ENCODE measurements around the gene PHF12. TPM values are rescaled to one million over a fixed set of nuclear protein-coding genes. Genes with fewer than 3 reads are reported as not detected.

Gene PHF12
- total and polyA plus RNA-seq, 2 of the 4 experiments (the other 2 are of a cell fraction) = 24.4 to 25.6 TPM

GRCh38 chr17:28885951-28886350 is 65.4 kb downstream of the PHF12 start:
- dilution Hi-C loops (cut with HindIII; ENCODE audit: low sequenced_read_pairs, unreplicated experiment) (no loop called here), in situ Hi-C loops (cut with MboI; ENCODE audit: low sequenced_read_pairs) (no loop called here), intact Hi-C loops (cut with micrococcal nuclease) (no loop called here)
- Histone ChIP-seq H3K4me1 (ENCODE audit: control insufficient read depth, insufficient read depth, low read length) (no peaks in the 10 kb centered on the region), H3K9ac (ENCODE audit: low read depth, low read length) (no peak overlapping the region), H4K5ac (ENCODE audit: low read depth, low read length) (no peak overlapping the region), H2AK5ac (ENCODE audit: low read depth, low read length) (no peak overlapping the region), H3K18ac (ENCODE audit: low read depth, low read length) (no peak overlapping the region), H3K23ac (ENCODE audit: low read depth, low read length) (no peak overlapping the region), H3K27ac (ENCODE audit: insufficient read depth, low read length) (no peak overlapping the region), H4K8ac (ENCODE audit: low read depth in 2 of 2, low read length in 2 of 2) (no peak overlapping the region), H2BK5ac (ENCODE audit: low read depth, low read length, poor library complexity, severe bottlenecking) (no peak overlapping the region), H2BK15ac (ENCODE audit: low read depth, low read length) (no peak overlapping the region), H3K79me1 (ENCODE audit: low read depth in 1 of 2, low read length in 2 of 2) (peaks cover 2 to 3% of the 10 kb centered on the region in 2 experiments), H3K56ac (ENCODE audit: extremely low read depth, insufficient read depth, low read length) (no peak overlapping the region), H3K4me3 (ENCODE audit: insufficient read depth, low read depth, low read length) (no peak overlapping the region), H4K20me1 (ENCODE audit: insufficient read depth, low read length) (peaks cover 8% of the 10 kb centered on the region; the same call in 1 of the 2 replicates), H2BK120ac (ENCODE audit: low read depth, low read length) (no peak overlapping the region), H4K91ac (ENCODE audit: insufficient read depth, low read depth, low read length) (no peak overlapping the region), H3K9me3 (ENCODE audit: control insufficient read depth, insufficient read depth, low read length) (no peaks in the 10 kb centered on the region), H2AK9ac (replicated peaks; ENCODE audit: low read depth, low read length, poor library complexity) (no peak overlapping the region), H3K27me3 (ENCODE audit: control insufficient read depth, insufficient read depth, low read length) (no peaks in the 10 kb centered on the region), H3K4me2 (ENCODE audit: low read depth, low read length) (no peak overlapping the region), H3K9me1 (ENCODE audit: insufficient read depth, low read length) (no peaks in the 10 kb centered on the region), H3K4ac (ENCODE audit: low read depth, low read length) (no peak overlapping the region), H2AFZ (replicated peaks; ENCODE audit: low read length, poor library complexity) (no peak overlapping the region), H2BK20ac (ENCODE audit: low read depth, low read length) (no peak overlapping the region), H3K36me3 (ENCODE audit: control insufficient read depth, insufficient read depth, low read length) (peaks cover 50% of the 10 kb centered on the region), H3K14ac (replicated peaks; ENCODE audit: low read depth, low read length) (no peak overlapping the region)
- DNase-seq = no peak
- BruUV-seq (replicated peaks) = no TSS peak
- POLR2A ChIA-PET (ENCODE audit: unreplicated experiment) = no interaction called here
- CTCF ChIA-PET = interaction anchor here (1.2 kb wide), 1 partner anchor 159 kb away, joined by 3 read pairs; no protein-coding TSS in a partner anchor
- no peak for ATAC-seq (ENCODE audit: low read depth)
- WGBS, 2 experiments (ENCODE audit: extremely low coverage in 2 of 2, insufficient read length in 1 of 2) = no CpG with 5 or more reads among the region's 10 CpGs
- TF ChIP-seq RFX5 (IDR thresholded peaks at IDR 0.05; ENCODE audit: low read depth, low read length) (no peak), CTCF (conservative IDR thresholded peaks at IDR 0.05; ENCODE audit: low read depth, low read length) (no peak), MAFK (IDR thresholded peaks at IDR 0.05; ENCODE audit: low read depth, low read length) (no peak), MAZ (IDR thresholded peaks at IDR 0.05; ENCODE audit: borderline replicate concordance, low read depth, low read length) (no peak), CEBPB (IDR thresholded peaks at IDR 0.05; ENCODE audit: low read depth, low read length) (no peak), NFE2L2 (IDR thresholded peaks at IDR 0.05; ENCODE audit: low read depth, low read length) (no peak), POLR2A (IDR thresholded peaks at IDR 0.05; ENCODE audit: low read depth, low read length) (no peak), RCOR1 (IDR thresholded peaks at IDR 0.05; ENCODE audit: insufficient replicate concordance, low read length) (no peak), CHD1 (IDR thresholded peaks at IDR 0.05; ENCODE audit: low read depth, low read length) (no peak), BHLHE40 (IDR thresholded peaks at IDR 0.05; ENCODE audit: low read depth, low read length) (no peak), USF2 (IDR thresholded peaks at IDR 0.05; ENCODE audit: low read depth, low read length) (no peak), SMC3 (IDR thresholded peaks at IDR 0.05; ENCODE audit: low read depth, low read length) (no peak), RAD21 (IDR thresholded peaks at IDR 0.05; ENCODE audit: low read length) (no peak)
- TF ChIP-seq, protein P1, sequence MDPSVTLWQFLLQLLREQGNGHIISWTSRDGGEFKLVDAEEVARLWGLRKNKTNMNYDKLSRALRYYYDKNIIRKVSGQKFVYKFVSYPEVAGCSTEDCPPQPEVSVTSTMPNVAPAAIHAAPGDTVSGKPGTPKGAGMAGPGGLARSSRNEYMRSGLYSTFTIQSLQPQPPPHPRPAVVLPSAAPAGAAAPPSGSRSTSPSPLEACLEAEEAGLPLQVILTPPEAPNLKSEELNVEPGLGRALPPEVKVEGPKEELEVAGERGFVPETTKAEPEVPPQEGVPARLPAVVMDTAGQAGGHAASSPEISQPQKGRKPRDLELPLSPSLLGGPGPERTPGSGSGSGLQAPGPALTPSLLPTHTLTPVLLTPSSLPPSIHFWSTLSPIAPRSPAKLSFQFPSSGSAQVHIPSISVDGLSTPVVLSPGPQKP (IDR thresholded peaks at IDR 0.05; ENCODE audit: borderline replicate concordance, low read depth, low read length) = no peak
